Thyroid gland (tissue), 4 donors: ENCODE measurements around the gene PCLAF. TPM values are rescaled to one million over a fixed set of nuclear protein-coding genes. Genes with fewer than 3 reads are reported as not detected.

Experiments used
- DNase-seq, 2 donors: peaks; one replicate each; pipeline ENCODE4 v3.0.0-alpha.2; 2019
- H3K27ac ChIP-seq, 3 donors: fragments of 200-600 bp; sonication (generic); 1 replicate in 2 of 3; 2 replicates in 1 of 3; pipeline ENCODE4 v1.5.1; 2016 to 2019; ENCODE audit warnings: mild to moderate bottlenecking in 1 of 3, moderate library complexity in 1 of 3
- H3K27me3 ChIP-seq: fragments of 200-600 bp; sonication (generic); one replicate; pipeline ENCODE4 v1.5.1; 2019
- H3K36me3 ChIP-seq, 2 donors: fragments of 200-600 bp; sonication (generic); one replicate each; pipeline ENCODE4 v1.5.1; 2016 to 2019
- H3K4me1 ChIP-seq, 2 donors: fragments of 200-600 bp; sonication (generic); one replicate each; pipeline ENCODE4 v1.5.1; 2017 to 2019
- H3K4me3 ChIP-seq, 3 donors: fragments of 200-600 bp; sonication (generic); replicated peaks in 1 of 3; 1 replicate in 2 of 3; 2 replicates in 1 of 3; pipeline ENCODE4 v1.5.1; 2016; ENCODE audit warnings: mild to moderate bottlenecking in 1 of 3
- H3K9me3 ChIP-seq: fragments of 200-600 bp; sonication (generic); one replicate; pipeline ENCODE4 v1.5.1; 2017
- CTCF ChIP-seq, 6 experiments: fragments of 200-600 bp in 3 of 6; fragments of 450-650 bp in 3 of 6; sonication (generic) in 3 of 6; IDR thresholded peaks; one replicate each; pipeline ENCODE4 v1.5.1; 2016 to 2019; ENCODE audit warnings: antibody characterized with exemption in 6 of 6, mild to moderate bottlenecking in 2 of 6, inconsistent platforms in 1 of 6, moderate library complexity in 1 of 6
- POLR2A ChIP-seq, 2 donors: fragments of 450-650 bp; IDR thresholded peaks; one replicate each; pipeline ENCODE4 v1.6.1; 2017; ENCODE audit warnings: antibody characterized with exemption in 2 of 2, mild to moderate bottlenecking in 2 of 2, moderate library complexity in 1 of 2
- WGBS, 2 donors: methylation state at CpG; one replicate each; pipeline ENCODE4 v1.1.5; 2017; 5-methylcytosine and 5-hydroxymethylcytosine counted together
- intact Hi-C: fragments of 100-400 bp; cut with DNase I; formaldehyde crosslinking; loops from one replicate; pipeline ENCODE4 v1.15.1; 2023
- total RNA-seq, 4 donors: library from RNA; depleted of rRNA; stranded (reverse); fragments of >200 nt; gene quantifications; one replicate each; pipeline ENCODE4 v1.2.3, GENCODE V29; 2016

PCLAF gene
- total RNA-seq: 1 to 10 TPM in 3 of 4 donors, not detected in 1; 3.4 to 8.7 (median 3.5) TPM

DNA sequence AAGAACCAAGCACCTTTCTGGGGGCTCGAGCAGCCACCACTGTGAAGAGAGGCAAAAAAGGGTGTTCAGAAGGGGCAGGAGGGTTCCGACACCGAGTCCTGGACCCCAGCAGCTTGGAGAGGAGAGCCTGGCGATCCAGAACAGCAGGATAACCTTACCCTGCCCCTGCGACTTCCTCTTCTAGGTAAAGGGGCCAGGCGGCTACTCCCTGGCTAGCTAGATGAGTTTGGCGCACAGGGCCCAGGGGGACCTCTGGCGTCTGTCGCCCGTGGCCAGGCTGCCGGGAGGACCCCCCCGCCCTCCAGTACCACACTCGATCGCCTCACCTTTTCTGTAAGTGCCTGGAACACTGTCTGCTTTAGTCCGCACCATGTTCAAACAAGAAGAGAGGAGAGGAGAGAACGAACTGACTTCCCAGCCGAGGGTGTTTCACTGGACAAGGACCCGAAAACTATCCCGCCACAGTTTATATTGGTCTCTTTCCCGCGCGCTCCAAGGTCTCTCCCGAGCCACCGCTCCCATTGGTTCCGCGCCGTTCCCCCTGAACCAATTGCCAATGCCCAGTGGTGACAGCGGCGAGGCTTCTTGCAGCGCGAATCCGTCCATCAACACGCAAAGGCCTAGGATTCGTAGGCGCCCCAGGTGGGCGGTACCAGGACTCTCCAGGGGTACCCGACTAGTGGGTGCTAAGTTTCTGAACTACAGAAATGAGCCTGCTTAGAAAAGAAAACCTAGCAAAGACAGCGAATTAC lies at the start of gene PCLAF:
Gene PCLAF (minus strand): TSS at position 442 of the 752 bp plus-strand sequence. CDS start 70 bp downstream, at position 372.
- TF ChIP-seq CTCF (IDR thresholded peaks at IDR 0.05) (no peak), POLR2A (IDR thresholded peaks at IDR 0.05) (no peak)
- no peaks in the 10 kb centered on the region for H3K36me3 ChIP-seq
- peaks cover 23 to 26% of the 10 kb centered on the region in 2 donors for H3K4me1 ChIP-seq
- H3K9me3 ChIP-seq: no peaks in the 10 kb centered on the region
- H3K27me3 ChIP-seq: no peaks in the 10 kb centered on the region
- DNase-seq: peak; percentile 95
- peak within 1 kb of the TSS in 1 of 3 donors; percentile 28 for H3K4me3 ChIP-seq
- H3K27ac ChIP-seq: no peak within 1 kb of the TSS
- 0 to 8% methylated on average over 31 to 33 of the region's 38 CpGs for WGBS, 2 donors
- intact Hi-C loops: no loop called here

DNA sequence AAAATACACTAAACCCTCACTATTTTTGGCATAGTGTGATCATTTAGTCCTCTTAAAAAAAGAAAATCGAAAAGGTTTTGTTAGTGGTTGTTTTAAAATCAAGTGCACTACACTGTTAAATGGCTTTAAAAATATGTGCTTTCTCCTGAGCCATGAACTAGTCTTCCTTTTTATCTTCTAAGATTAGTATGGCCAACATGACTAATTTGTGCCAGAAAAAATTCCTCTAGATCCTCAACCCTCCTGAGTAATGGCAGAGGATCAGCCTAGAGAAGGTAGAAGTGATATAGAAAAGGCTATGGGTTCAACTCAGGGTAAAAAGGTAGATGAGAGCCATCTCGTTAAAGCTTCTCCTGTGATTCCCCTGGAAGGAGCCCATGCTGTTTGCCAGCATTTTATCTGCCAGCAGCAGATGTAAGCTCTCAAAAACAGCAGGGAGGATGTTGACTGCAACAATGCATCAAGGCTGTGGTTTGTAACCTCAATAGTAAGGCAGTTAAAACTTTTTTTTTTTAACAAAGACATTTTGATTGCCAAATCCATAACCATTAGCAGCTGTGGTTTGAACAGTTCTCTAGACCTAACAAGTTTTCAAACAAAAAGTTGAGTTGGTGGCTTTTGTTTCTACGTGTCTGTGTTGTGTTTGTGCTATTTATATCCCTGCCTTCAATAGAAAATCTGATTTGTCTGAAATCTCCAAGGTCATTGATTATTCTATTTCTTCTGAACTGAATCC lies 48.9 kb upstream of the PCLAF start:
- peaks cover 0 to 19% of the 10 kb centered on the region in 2 donors for H3K36me3 ChIP-seq
- TF ChIP-seq POLR2A (IDR thresholded peaks at IDR 0.05) (no peak), CTCF (IDR thresholded peaks at IDR 0.05) (no peak)
- WGBS, 2 donors: 17 to 22% methylated on average over 3 of the region's 3 CpGs
- peak overlapping the region; percentile 12 to 75 (median 61) for H3K27ac ChIP-seq
- intact Hi-C loops: loop anchor here (5.0 kb wide), 1 partner anchor 252 kb away; no protein-coding TSS in a partner anchor
- H3K9me3 ChIP-seq: no peaks in the 10 kb centered on the region
- no peaks in the 10 kb centered on the region for H3K27me3 ChIP-seq
- peaks cover 15 to 21% of the 10 kb centered on the region in 2 donors for H3K4me1 ChIP-seq
- no peak overlapping the region for H3K4me3 ChIP-seq
- peak; percentile 13 to 19 for DNase-seq

- no peaks in the 10 kb centered on the region for H3K9me3 ChIP-seq
- no peaks in the 10 kb centered on the region for H3K27me3 ChIP-seq
- TF ChIP-seq CTCF (IDR thresholded peaks at IDR 0.05) (no peak), POLR2A (IDR thresholded peaks at IDR 0.05) (no peak)
- intact Hi-C loops: loop anchor here (5.0 kb wide), 1 partner anchor 253 kb away; no protein-coding TSS in a partner anchor
- H3K27ac ChIP-seq: peak overlapping the region; percentile 12 to 75 (median 61)
- peaks cover 15 to 21% of the 10 kb centered on the region in 2 donors for H3K4me1 ChIP-seq
- H3K36me3 ChIP-seq: peaks cover 0 to 26% of the 10 kb centered on the region in 2 donors
- DNase-seq: no peak
- H3K4me3 ChIP-seq: no peak overlapping the region
Observed at GRCh38 chr15:64429448-64429847, 48.2 kb upstream of the PCLAF start.

GRCh38 chr15:64426845-64427465 lies 45.7 kb upstream of the PCLAF start:
- WGBS, 2 donors: 85 to 91% methylated on average over 7 of the region's 7 CpGs
- Histone ChIP-seq H3K4me1 (peaks cover 15 to 21% of the 10 kb centered on the region in 2 donors), H3K27me3 (no peaks in the 10 kb centered on the region), H3K4me3 (no peak overlapping the region), H3K27ac (peak overlapping the region; percentile 11 to 37 (median 21)), H3K9me3 (no peaks in the 10 kb centered on the region), H3K36me3 (peaks cover 6 to 42% of the 10 kb centered on the region in 2 donors)
- DNase-seq: no peak
- intact Hi-C loops: loop anchor here (5.0 kb wide), 1 partner anchor 255 kb away; no protein-coding TSS in a partner anchor
- peak in 3 of 6 experiments; percentile 36 to 71 (median 51) for TF ChIP-seq CTCF (IDR thresholded peaks at IDR 0.05)
- TF ChIP-seq POLR2A (IDR thresholded peaks at IDR 0.05): no peak
